Measurements from ENCODE around the gene MTFR2.

MTFR2 gene

DNA sequence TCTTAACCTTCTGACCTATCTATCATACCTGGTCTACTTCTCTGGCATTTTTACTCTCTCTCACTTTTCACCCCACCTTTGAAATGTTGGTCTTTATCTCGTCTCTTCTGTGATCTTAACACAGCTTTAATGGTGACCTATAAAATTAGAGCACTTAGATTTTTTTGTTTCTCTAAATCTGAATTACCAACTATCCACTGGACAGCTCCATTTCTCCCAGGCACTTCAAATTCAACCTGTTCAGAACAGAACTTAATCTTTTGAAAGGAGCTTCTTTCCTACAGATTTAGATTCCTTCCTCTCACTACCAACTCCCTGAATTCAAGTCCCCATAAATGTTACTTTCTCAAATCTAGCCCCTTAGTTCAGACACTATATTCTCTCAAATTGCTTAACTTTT, 15.0 kb upstream of the MTFR2 start:
- peaks cover 50 to 72% of the 10 kb centered on the region in 2 donors for H3K36me3 ChIP-seq (ENCODE audit: control insufficient read depth in 1 of 2, insufficient read depth in 2 of 2, low read length in 2 of 2)

DNA sequence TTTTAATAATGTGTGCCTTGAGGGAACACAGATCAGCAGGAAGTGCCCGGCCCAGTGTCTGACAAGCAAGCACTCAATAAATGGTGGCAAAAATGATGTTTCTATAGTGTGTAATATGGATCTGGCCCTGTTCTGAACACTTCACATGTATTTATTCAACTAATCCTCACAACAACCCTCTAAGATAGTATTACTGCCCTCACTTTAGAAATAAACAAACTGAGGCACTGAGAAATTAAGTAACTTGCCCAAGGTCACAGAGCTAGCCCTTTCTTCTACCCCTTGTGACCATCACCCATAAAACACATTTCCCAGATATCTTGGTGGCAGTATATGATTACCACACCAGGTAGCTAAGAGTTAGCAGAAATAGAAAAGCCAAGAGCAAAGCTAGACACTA, 12.8 kb upstream of the MTFR2 start:
- H3K27ac ChIP-seq (ENCODE audit: low read length): no peak overlapping the region
- no peaks in the 10 kb centered on the region for H3K27me3 ChIP-seq (ENCODE audit: low read depth, low read length)
- H3K4me3 ChIP-seq (ENCODE audit: low read depth in 1 of 2, low read length in 2 of 2): no peak overlapping the region
- H3K4me1 ChIP-seq (ENCODE audit: control insufficient read depth in 1 of 2, insufficient read depth in 2 of 2, low read length in 2 of 2): no peaks in the 10 kb centered on the region
- no peaks in the 10 kb centered on the region for H3K9me3 ChIP-seq (ENCODE audit: control insufficient read depth in 1 of 2, low read length in 2 of 2)
- peaks cover 47 to 70% of the 10 kb centered on the region in 2 donors for H3K36me3 ChIP-seq (ENCODE audit: control insufficient read depth in 1 of 2, insufficient read depth in 2 of 2, low read length in 2 of 2)

More for the DNA sequence above, 15.0 kb upstream of the MTFR2 start:
- no peak overlapping the region for H3K4me3 ChIP-seq (ENCODE audit: low read depth in 1 of 2, low read length in 2 of 2)
- no peak overlapping the region for H3K27ac ChIP-seq (ENCODE audit: low read length)
- no peaks in the 10 kb centered on the region for H3K9me3 ChIP-seq (ENCODE audit: control insufficient read depth in 1 of 2, low read length in 2 of 2)
- no peaks in the 10 kb centered on the region for H3K27me3 ChIP-seq (ENCODE audit: low read depth, low read length)
- H3K4me1 ChIP-seq (ENCODE audit: control insufficient read depth in 1 of 2, insufficient read depth in 2 of 2, low read length in 2 of 2): no peaks in the 10 kb centered on the region

DNA sequence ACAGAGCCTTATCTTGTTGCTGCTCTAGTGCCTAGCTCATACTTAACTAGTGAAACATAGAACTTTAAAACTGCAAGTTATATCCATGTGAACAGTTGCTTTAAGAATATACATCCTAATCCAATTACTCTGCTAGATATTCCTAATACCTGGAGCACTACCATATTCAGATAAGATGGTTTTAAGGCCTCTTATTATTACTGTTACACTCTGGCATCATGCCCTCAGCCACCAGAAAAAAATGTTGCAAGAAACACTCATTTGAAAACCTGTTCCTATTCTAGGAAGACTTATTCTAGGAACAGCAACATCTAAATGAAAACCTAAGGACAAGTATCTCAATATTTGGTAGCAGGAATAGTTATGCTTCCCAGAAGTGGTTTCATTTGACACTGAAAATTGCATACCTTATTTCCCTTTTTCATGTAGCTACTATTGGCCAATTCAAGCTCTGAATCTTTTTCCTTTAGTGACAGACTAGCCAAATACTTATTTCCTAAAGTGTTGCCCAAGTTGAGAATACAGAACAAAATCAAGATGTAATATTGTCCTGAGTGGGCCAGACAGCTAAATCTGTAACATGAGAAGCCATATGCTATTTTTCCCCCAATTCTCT, 4.8 kb upstream of the MTFR2 start:
- no peak overlapping the region for H3K4me3 ChIP-seq (ENCODE audit: low read depth in 1 of 2, low read length in 2 of 2)
- H3K4me1 ChIP-seq (ENCODE audit: control insufficient read depth in 1 of 2, insufficient read depth in 2 of 2, low read length in 2 of 2): peaks cover 0 to 10% of the 10 kb centered on the region in 2 donors
- H3K27me3 ChIP-seq (ENCODE audit: low read depth, low read length): no peaks in the 10 kb centered on the region
- H3K9me3 ChIP-seq (ENCODE audit: control insufficient read depth in 1 of 2, low read length in 2 of 2): no peaks in the 10 kb centered on the region
- H3K27ac ChIP-seq (ENCODE audit: low read length): no peak overlapping the region
- peaks cover 14 to 18% of the 10 kb centered on the region in 2 donors for H3K36me3 ChIP-seq (ENCODE audit: control insufficient read depth in 1 of 2, insufficient read depth in 2 of 2, low read length in 2 of 2)

DNA sequence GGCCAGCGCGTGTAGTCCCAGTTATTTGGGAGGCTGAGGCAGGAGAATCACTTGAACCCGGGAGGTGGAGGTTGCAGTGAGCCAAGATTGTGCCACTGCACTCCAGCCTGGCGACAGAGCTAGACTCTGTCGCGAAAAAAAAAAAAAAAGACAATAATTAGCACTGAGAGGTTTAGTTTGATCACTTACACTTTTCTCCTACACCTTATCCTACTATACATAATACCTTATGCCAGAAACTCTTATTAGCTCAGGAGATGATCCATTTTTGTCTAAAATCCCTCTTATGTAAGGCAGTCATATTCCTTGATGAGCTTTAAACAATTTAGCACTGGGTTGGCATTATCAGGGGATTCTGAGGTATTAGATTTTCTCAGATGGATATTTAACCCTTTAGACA, 3.6 kb upstream of the MTFR2 start:
- Histone ChIP-seq H3K27ac (ENCODE audit: low read length) (no peak overlapping the region), H3K4me1 (ENCODE audit: control insufficient read depth in 1 of 2, insufficient read depth in 2 of 2, low read length in 2 of 2) (peaks cover 0 to 17% of the 10 kb centered on the region in 2 donors), H3K9me3 (ENCODE audit: control insufficient read depth in 1 of 2, low read length in 2 of 2) (no peaks in the 10 kb centered on the region), H3K4me3 (ENCODE audit: low read depth in 1 of 2, low read length in 2 of 2) (no peak overlapping the region), H3K36me3 (ENCODE audit: control insufficient read depth in 1 of 2, insufficient read depth in 2 of 2, low read length in 2 of 2) (peaks cover 6 to 12% of the 10 kb centered on the region in 2 donors), H3K27me3 (ENCODE audit: low read depth, low read length) (no peaks in the 10 kb centered on the region)

DNA sequence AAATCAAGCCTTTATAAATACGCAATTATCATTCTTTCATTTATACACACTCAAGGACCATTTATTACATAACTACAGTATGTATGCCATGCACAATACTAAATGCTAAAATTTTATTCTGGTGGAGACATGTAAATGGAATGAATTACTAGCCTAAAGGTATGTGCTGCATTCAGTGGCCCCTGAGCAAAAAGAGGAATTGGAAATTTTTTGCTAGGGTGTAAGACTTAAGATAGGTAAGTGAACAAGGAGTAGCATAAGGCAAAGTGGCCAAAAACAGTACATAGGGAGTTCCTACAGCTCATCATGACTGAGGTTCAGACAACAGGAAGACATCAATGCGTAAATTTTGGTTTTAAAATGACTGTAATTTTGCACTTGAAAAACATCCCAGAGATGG, 2.3 kb upstream of the MTFR2 start:
- no peaks in the 10 kb centered on the region for H3K27me3 ChIP-seq (ENCODE audit: low read depth, low read length)
- no peaks in the 10 kb centered on the region for H3K9me3 ChIP-seq (ENCODE audit: control insufficient read depth in 1 of 2, low read length in 2 of 2)
- peaks cover 0 to 5% of the 10 kb centered on the region in 2 donors for H3K36me3 ChIP-seq (ENCODE audit: control insufficient read depth in 1 of 2, insufficient read depth in 2 of 2, low read length in 2 of 2)
- H3K27ac ChIP-seq (ENCODE audit: low read length): no peak overlapping the region
- peaks cover 0 to 17% of the 10 kb centered on the region in 2 donors for H3K4me1 ChIP-seq (ENCODE audit: control insufficient read depth in 1 of 2, insufficient read depth in 2 of 2, low read length in 2 of 2)
- no peak overlapping the region for H3K4me3 ChIP-seq (ENCODE audit: low read depth in 1 of 2, low read length in 2 of 2)

DNA sequence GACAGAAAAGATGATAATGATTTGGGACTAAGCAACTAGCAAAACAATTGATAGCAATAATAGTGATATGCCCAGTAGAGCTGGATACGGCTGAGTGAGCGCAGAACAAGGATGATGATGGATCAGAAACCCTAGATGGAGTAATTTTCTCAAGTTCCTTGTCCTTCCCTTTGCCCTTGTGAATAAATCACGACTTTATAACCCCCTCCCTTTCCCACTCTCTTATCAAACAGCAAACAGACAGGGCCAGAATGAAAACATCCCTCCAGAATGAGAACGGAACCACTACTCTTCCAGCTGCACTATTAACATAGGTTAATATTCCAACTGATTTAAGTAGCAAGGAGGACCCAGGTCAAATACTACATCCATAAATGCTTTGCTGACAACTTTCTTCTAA, 1.3 kb upstream of the MTFR2 start:
- H3K36me3 ChIP-seq (ENCODE audit: control insufficient read depth in 1 of 2, insufficient read depth in 2 of 2, low read length in 2 of 2): no peaks in the 10 kb centered on the region
- H3K9me3 ChIP-seq (ENCODE audit: control insufficient read depth in 1 of 2, low read length in 2 of 2): no peaks in the 10 kb centered on the region
- peak overlapping the region; percentile 91 to 98 for H3K4me3 ChIP-seq (ENCODE audit: low read depth in 1 of 2, low read length in 2 of 2)
- H3K27ac ChIP-seq (ENCODE audit: low read length): no peak overlapping the region
- H3K4me1 ChIP-seq (ENCODE audit: control insufficient read depth in 1 of 2, insufficient read depth in 2 of 2, low read length in 2 of 2): peaks cover 0 to 17% of the 10 kb centered on the region in 2 donors
- H3K27me3 ChIP-seq (ENCODE audit: low read depth, low read length): no peaks in the 10 kb centered on the region

GRCh38 chr6:136250686-136251008, 536 bp upstream of the MTFR2 start:
- no peaks in the 10 kb centered on the region for H3K27me3 ChIP-seq (ENCODE audit: low read depth, low read length)
- H3K27ac ChIP-seq (ENCODE audit: low read length): peak overlapping the region; percentile 47
- no peaks in the 10 kb centered on the region for H3K36me3 ChIP-seq (ENCODE audit: control insufficient read depth in 1 of 2, insufficient read depth in 2 of 2, low read length in 2 of 2)
- peak overlapping the region; percentile 91 to 98 for H3K4me3 ChIP-seq (ENCODE audit: low read depth in 1 of 2, low read length in 2 of 2)
- peaks cover 0 to 17% of the 10 kb centered on the region in 2 donors for H3K4me1 ChIP-seq (ENCODE audit: control insufficient read depth in 1 of 2, insufficient read depth in 2 of 2, low read length in 2 of 2)
- H3K9me3 ChIP-seq (ENCODE audit: control insufficient read depth in 1 of 2, low read length in 2 of 2): no peaks in the 10 kb centered on the region

GRCh38 chr6:136249336-136249735, 775 bp downstream of the MTFR2 start:
- no peaks in the 10 kb centered on the region for H3K36me3 ChIP-seq (ENCODE audit: control insufficient read depth in 1 of 2, insufficient read depth in 2 of 2, low read length in 2 of 2)

GRCh38 chr6:136244061-136244616, 6.0 kb downstream of the MTFR2 start:
- no peaks in the 10 kb centered on the region for H3K4me1 ChIP-seq (ENCODE audit: control insufficient read depth in 1 of 2, insufficient read depth in 2 of 2, low read length in 2 of 2)
- H3K27me3 ChIP-seq (ENCODE audit: low read depth, low read length): no peaks in the 10 kb centered on the region
- H3K4me3 ChIP-seq (ENCODE audit: low read depth in 1 of 2, low read length in 2 of 2): no peak overlapping the region
- no peaks in the 10 kb centered on the region for H3K9me3 ChIP-seq (ENCODE audit: control insufficient read depth in 1 of 2, low read length in 2 of 2)
- no peaks in the 10 kb centered on the region for H3K36me3 ChIP-seq (ENCODE audit: control insufficient read depth in 1 of 2, insufficient read depth in 2 of 2, low read length in 2 of 2)
- H3K27ac ChIP-seq (ENCODE audit: low read length): no peak overlapping the region

More at GRCh38 chr6:136249336-136249735, 775 bp downstream of the MTFR2 start:
- peaks cover 0 to 17% of the 10 kb centered on the region in 2 donors for H3K4me1 ChIP-seq (ENCODE audit: control insufficient read depth in 1 of 2, insufficient read depth in 2 of 2, low read length in 2 of 2)
- no peaks in the 10 kb centered on the region for H3K27me3 ChIP-seq (ENCODE audit: low read depth, low read length)
- peak overlapping the region; percentile 91 to 98 for H3K4me3 ChIP-seq (ENCODE audit: low read depth in 1 of 2, low read length in 2 of 2)
- H3K9me3 ChIP-seq (ENCODE audit: control insufficient read depth in 1 of 2, low read length in 2 of 2): no peaks in the 10 kb centered on the region
- H3K27ac ChIP-seq (ENCODE audit: low read length): no peak overlapping the region

GRCh38 chr6:136236466-136237293, 13.4 kb downstream of the MTFR2 start:
- no peak overlapping the region for H3K27ac ChIP-seq (ENCODE audit: low read length)
- no peaks in the 10 kb centered on the region for H3K36me3 ChIP-seq (ENCODE audit: control insufficient read depth in 1 of 2, insufficient read depth in 2 of 2, low read length in 2 of 2)
- H3K9me3 ChIP-seq (ENCODE audit: control insufficient read depth in 1 of 2, low read length in 2 of 2): no peaks in the 10 kb centered on the region
- H3K4me1 ChIP-seq (ENCODE audit: control insufficient read depth in 1 of 2, insufficient read depth in 2 of 2, low read length in 2 of 2): no peaks in the 10 kb centered on the region
- no peak overlapping the region for H3K4me3 ChIP-seq (ENCODE audit: low read depth in 1 of 2, low read length in 2 of 2)
- no peaks in the 10 kb centered on the region for H3K27me3 ChIP-seq (ENCODE audit: low read depth, low read length)

- H3K27ac ChIP-seq (ENCODE audit: low read length): no peak overlapping the region
These were observed 14.9 kb downstream of the MTFR2 start for GRCh38 chr6:136235233-136235564.

More at GRCh38 chr6:136235233-136235564, 14.9 kb downstream of the MTFR2 start:
- H3K4me1 ChIP-seq (ENCODE audit: control insufficient read depth in 1 of 2, insufficient read depth in 2 of 2, low read length in 2 of 2): no peaks in the 10 kb centered on the region
- no peaks in the 10 kb centered on the region for H3K27me3 ChIP-seq (ENCODE audit: low read depth, low read length)
- no peak overlapping the region for H3K4me3 ChIP-seq (ENCODE audit: low read depth in 1 of 2, low read length in 2 of 2)
- no peaks in the 10 kb centered on the region for H3K9me3 ChIP-seq (ENCODE audit: control insufficient read depth in 1 of 2, low read length in 2 of 2)
- no peaks in the 10 kb centered on the region for H3K36me3 ChIP-seq (ENCODE audit: control insufficient read depth in 1 of 2, insufficient read depth in 2 of 2, low read length in 2 of 2)
